ENCODE data around the gene CBARP. TPM values are rescaled to one million over a fixed set of nuclear protein-coding genes. Genes with fewer than 3 reads are reported as not detected.

CBARP gene
- total and polyA plus RNA-seq, 2 of the 13 experiments (the other 11 are each of a cell fraction or from before 2014, with no cell fraction given): 1.2 to 1.4 TPM

- peak; percentile 54; the same call in 1 of the 2 replicates for TF ChIP-seq ZNF598 (CRISPR knock-in tag; IDR thresholded peaks at IDR 0.05; ENCODE audit: borderline replicate concordance)
- 0 out of 2 replicates have a peak, but pooled peaks have one; percentile 36 for TF ChIP-seq PPARG (CRISPR knock-in tag; conservative IDR thresholded peaks at IDR 0.05)
- TF ChIP-seq NFE2L2 (IDR thresholded peaks at IDR 0.05; ENCODE audit: low read length): no peak
- TF ChIP-seq ZNF652 (CRISPR knock-in tag; IDR thresholded peaks at IDR 0.05; ENCODE audit: borderline replicate concordance, low read depth): no peak
- no peak for TF ChIP-seq WIZ (CRISPR knock-in tag; IDR thresholded peaks at IDR 0.05)
- no peak for TF ChIP-seq ZNF282 (IDR thresholded peaks at IDR 0.05; ENCODE audit: partially characterized antibody)
- no peak for TF ChIP-seq CREB1 (IDR thresholded peaks at IDR 0.05)
- TF ChIP-seq CREB1 (CRISPR knock-in tag; IDR thresholded peaks at IDR 0.05): no peak
- TF ChIP-seq, protein P1, sequence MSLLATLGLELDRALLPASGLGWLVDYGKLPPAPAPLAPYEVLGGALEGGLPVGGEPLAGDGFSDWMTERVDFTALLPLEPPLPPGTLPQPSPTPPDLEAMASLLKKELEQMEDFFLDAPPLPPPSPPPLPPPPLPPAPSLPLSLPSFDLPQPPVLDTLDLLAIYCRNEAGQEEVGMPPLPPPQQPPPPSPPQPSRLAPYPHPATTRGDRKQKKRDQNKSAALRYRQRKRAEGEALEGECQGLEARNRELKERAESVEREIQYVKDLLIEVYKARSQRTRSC (CRISPR knock-in tag; IDR thresholded peaks at IDR 0.05; ENCODE audit: low read depth): no peak
- TF ChIP-seq ZNF296 (CRISPR knock-in tag; conservative IDR thresholded peaks at IDR 0.05): no peak
- TF ChIP-seq ZNF3 (CRISPR knock-in tag; IDR thresholded peaks at IDR 0.05): no peak
- no peak for TF ChIP-seq HHEX (CRISPR knock-in tag; IDR thresholded peaks at IDR 0.05)
- TF ChIP-seq ZNF484 (CRISPR knock-in tag; IDR thresholded peaks at IDR 0.05; ENCODE audit: borderline replicate concordance, low read depth): 0 out of 2 replicates have a peak, but pooled peaks have one; percentile 55
- no peak for TF ChIP-seq ZNF780A (CRISPR knock-in tag; IDR thresholded peaks at IDR 0.05)
- no peak for TF ChIP-seq MTF2 (CRISPR knock-in tag; IDR thresholded peaks at IDR 0.05; ENCODE audit: borderline replicate concordance)
- TF ChIP-seq ZNF737 (CRISPR knock-in tag; IDR thresholded peaks at IDR 0.05; ENCODE audit: borderline replicate concordance): no peak
- no peak for TF ChIP-seq SRSF9 (IDR thresholded peaks at IDR 0.05; ENCODE audit: borderline replicate concordance, insufficient read depth, low read depth, low read length, poor library complexity, severe bottlenecking)
- peak; percentile 77; the same call in 1 of the 2 replicates for TF ChIP-seq KLF12 (CRISPR knock-in tag; IDR thresholded peaks at IDR 0.05; ENCODE audit: borderline replicate concordance)
- 0 out of 2 replicates have a peak, but pooled peaks have one; percentile 61 for TF ChIP-seq ZZZ3 (CRISPR knock-in tag; IDR thresholded peaks at IDR 0.05; ENCODE audit: borderline replicate concordance)
- TF ChIP-seq ZNF569 (CRISPR knock-in tag; IDR thresholded peaks at IDR 0.05; ENCODE audit: borderline replicate concordance): no peak
- TF ChIP-seq NR2C2 (CRISPR knock-in tag; IDR thresholded peaks at IDR 0.05; ENCODE audit: borderline replicate concordance): no peak; the same call in none of the 2 replicates
- 0 out of 2 replicates have a peak, but pooled peaks have one; percentile 11 for TF ChIP-seq ARNT2 (CRISPR knock-in tag; IDR thresholded peaks at IDR 0.05; ENCODE audit: low read depth)
- TF ChIP-seq U2AF2 (IDR thresholded peaks at IDR 0.05; ENCODE audit: low read depth, low read length): 0 out of 2 replicates have a peak, but pooled peaks have one; percentile 13
- no peak for TF ChIP-seq RNF219 (CRISPR knock-in tag; IDR thresholded peaks at IDR 0.05)
- no peak for TF ChIP-seq DNMT3B (CRISPR knock-in tag; conservative IDR thresholded peaks at IDR 0.05)
- no peak for TF ChIP-seq ZNF75D (CRISPR knock-in tag; IDR thresholded peaks at IDR 0.05; ENCODE audit: borderline replicate concordance)
- TF ChIP-seq ATF4 (CRISPR knock-in tag; IDR thresholded peaks at IDR 0.05): no peak
Measured at GRCh38 chr19:1266129-1266915, 28.5 kb upstream of the CBARP start (continued).
